Measurements from ENCODE around the gene MRAS.
"Not testable (repeated sequence)": the region's sequence is repeated elsewhere in the genome, so short reads cannot be mapped to it uniquely, and the experiment has no call there.

MRAS gene

GRCh38 chr3:138450181-138450580, 101.8 kb downstream of the MRAS start:
- no peak for DNase-seq

- no peak for DNase-seq
Measured at GRCh38 chr3:138450704-138451424, 102.5 kb downstream of the MRAS start.

- no peak for DNase-seq
Measured at GRCh38 chr3:138451595-138452162, 103.3 kb downstream of the MRAS start.

GRCh38 chr3:138452436-138452835, 104.1 kb downstream of the MRAS start:
- no peak for DNase-seq

GRCh38 chr3:138453940-138454339, 105.6 kb downstream of the MRAS start:
- not testable (repeated sequence) for DNase-seq
